Trophoblast cell (in vitro differentiated cells and primary cell): ENCODE results near the gene MVB12A.

Experiments used
- DNase-seq, 2 donors: peaks; one replicate each; pipeline ENCODE4 v3.0.0-alpha.2; 2016
- H2AFZ ChIP-seq: 2 replicates; pipeline ENCODE4 v1.6.1; 2013; ENCODE audit warnings: low read length, moderate library complexity, mild to moderate bottlenecking; ENCODE audit not compliant: insufficient read depth, poor library complexity
- H2AK5ac ChIP-seq: 2 replicates; pipeline ENCODE4 v1.6.1; 2013; ENCODE audit warnings: mild to moderate bottlenecking, low read length
- H2BK120ac ChIP-seq: 2 replicates; pipeline ENCODE4 v1.6.1; 2013; ENCODE audit warnings: low read length, mild to moderate bottlenecking, moderate library complexity; ENCODE audit not compliant: insufficient read depth, poor library complexity
- H2BK12ac ChIP-seq: 2 replicates; pipeline ENCODE4 v1.6.1; 2013; ENCODE audit warnings: mild to moderate bottlenecking, low read length, moderate library complexity
- H2BK5ac ChIP-seq: 2 replicates; pipeline ENCODE4 v1.6.1; 2013; ENCODE audit warnings: low read length, low read depth, moderate library complexity, mild to moderate bottlenecking; ENCODE audit not compliant: poor library complexity
- H3K14ac ChIP-seq: 2 replicates; pipeline ENCODE4 v1.6.1; 2013; ENCODE audit warnings: mild to moderate bottlenecking, low read length
- H3K18ac ChIP-seq: 2 replicates; pipeline ENCODE4 v1.6.1; 2013; ENCODE audit warnings: mild to moderate bottlenecking, low read length
- H3K23ac ChIP-seq: 2 replicates; pipeline ENCODE4 v1.6.1; 2013; ENCODE audit warnings: low read length
- H3K27ac ChIP-seq: 2 replicates; pipeline ENCODE4 v1.5.1; 2013; ENCODE audit warnings: low read depth, mild to moderate bottlenecking, inconsistent platforms, low read length, moderate library complexity
- H3K27me3 ChIP-seq: 2 replicates; pipeline ENCODE4 v1.6.1; 2013; ENCODE audit warnings: inconsistent platforms, mild to moderate bottlenecking, low read length, moderate library complexity; ENCODE audit not compliant: insufficient read depth
- H3K36me3 ChIP-seq, 2 experiments: 1 replicate in 1 of 2; 2 replicates in 1 of 2; pipeline ENCODE4 v1.6.1; 2013; ENCODE audit warnings: low read length in 2 of 2, mild to moderate bottlenecking in 2 of 2, moderate library complexity in 1 of 2; ENCODE audit not compliant: insufficient read depth in 2 of 2, control insufficient read depth in 1 of 2
- H3K4ac ChIP-seq: 2 replicates; pipeline ENCODE4 v1.6.1; 2013; ENCODE audit warnings: low read depth, mild to moderate bottlenecking, low read length, moderate library complexity
- H3K4me1 ChIP-seq, 2 experiments: 1 replicate in 1 of 2; 2 replicates in 1 of 2; pipeline ENCODE4 v1.6.1; 2013; ENCODE audit warnings: low read length in 2 of 2, mild to moderate bottlenecking in 2 of 2, moderate library complexity in 1 of 2; ENCODE audit not compliant: insufficient read depth in 2 of 2, control insufficient read depth in 1 of 2
- H3K4me2 ChIP-seq: 2 replicates; pipeline ENCODE4 v1.6.1; 2013; ENCODE audit warnings: inconsistent platforms, mild to moderate bottlenecking, low read length, moderate library complexity
- H3K4me3 ChIP-seq: 2 replicates; pipeline ENCODE4 v1.5.1; 2013; ENCODE audit warnings: mild to moderate bottlenecking, low read depth, low read length, inconsistent platforms
- H3K79me1 ChIP-seq: one replicate; pipeline ENCODE4 v1.6.1; 2013; ENCODE audit warnings: low read length
- H3K79me2 ChIP-seq: 2 replicates; pipeline ENCODE4 v1.6.1; 2013; ENCODE audit warnings: low read length, mild to moderate bottlenecking; ENCODE audit not compliant: control insufficient read depth, insufficient read depth, poor library complexity
- H3K9ac ChIP-seq: 2 replicates; pipeline ENCODE4 v1.6.1; 2013; ENCODE audit warnings: mild to moderate bottlenecking, low read length
- H3K9me3 ChIP-seq: 2 replicates; pipeline ENCODE4 v1.6.1; 2013; ENCODE audit warnings: low read depth, mild to moderate bottlenecking, control low read depth, inconsistent platforms, low read length; ENCODE audit not compliant: insufficient read depth
- H4K12ac ChIP-seq: 2 replicates; pipeline ENCODE4 v1.6.1; 2013; ENCODE audit warnings: low read depth, mild to moderate bottlenecking, low read length, moderate library complexity
- H4K8ac ChIP-seq: 2 replicates; pipeline ENCODE4 v1.6.1; 2013; ENCODE audit warnings: low read depth, mild to moderate bottlenecking, low read length, moderate library complexity
- H4K91ac ChIP-seq: one replicate; pipeline ENCODE4 v1.6.1; 2013; ENCODE audit warnings: low read depth, mild to moderate bottlenecking, low read length, moderate library complexity
- WGBS: extraction: QIAGEN DNeasy Blood & Tissue Kit; methylation state at CpG from one replicate; pipeline ENCODE4 v1.1.7; 2013; ENCODE audit warnings: missing lambda C conversion rate; ENCODE audit not compliant: insufficient read length, insufficient coverage; ENCODE audit errors: extremely low coverage; 5-methylcytosine and 5-hydroxymethylcytosine counted together

The MVB12A gene

GRCh38 chr19:17421942-17422341 is 2.1 kb downstream of the MVB12A start:
- no peak overlapping the region for H2AFZ ChIP-seq
- no peak overlapping the region for H3K4me2 ChIP-seq
- peaks cover 10 to 16% of the 10 kb centered on the region in 2 experiments for H3K4me1 ChIP-seq
- no CpG with 5 or more reads among the region's 4 CpGs for WGBS
- no peaks in the 10 kb centered on the region for H3K27me3 ChIP-seq
- H3K79me2 ChIP-seq: peaks cover 6% of the 10 kb centered on the region
- H3K4ac ChIP-seq: no peak overlapping the region
- no peak overlapping the region for H3K4me3 ChIP-seq
- no peak overlapping the region for H2AK5ac ChIP-seq
- H3K79me1 ChIP-seq: peaks cover 10% of the 10 kb centered on the region
- H2BK120ac ChIP-seq: no peak overlapping the region
- no peak for DNase-seq
- H3K14ac ChIP-seq: no peak overlapping the region
- H3K23ac ChIP-seq: no peak overlapping the region
- H3K9ac ChIP-seq: no peak overlapping the region
- no peak overlapping the region for H4K8ac ChIP-seq
- H3K27ac ChIP-seq: no peak overlapping the region
- no peak overlapping the region for H4K91ac ChIP-seq
- peaks cover 5 to 6% of the 10 kb centered on the region in 2 experiments for H3K36me3 ChIP-seq
- H2BK12ac ChIP-seq: no peak overlapping the region
- H2BK5ac ChIP-seq: no peak overlapping the region
- no peak overlapping the region for H3K18ac ChIP-seq
- H4K12ac ChIP-seq: no peak overlapping the region
- no peaks in the 10 kb centered on the region for H3K9me3 ChIP-seq

GRCh38 chr19:17423429-17424208 is 3.8 kb downstream of the MVB12A start:
- Histone ChIP-seq H3K36me3 (peaks cover 5 to 6% of the 10 kb centered on the region in 2 experiments), H3K27ac (no peak overlapping the region), H3K4me2 (no peak overlapping the region), H3K14ac (no peak overlapping the region), H2BK12ac (no peak overlapping the region), H4K91ac (no peak overlapping the region), H3K79me1 (peaks cover 10% of the 10 kb centered on the region), H2AK5ac (no peak overlapping the region), H3K4ac (no peak overlapping the region), H2BK5ac (no peak overlapping the region), H3K9me3 (no peaks in the 10 kb centered on the region), H3K23ac (no peak overlapping the region), H2AFZ (no peak overlapping the region), H3K4me1 (peaks cover 10 to 16% of the 10 kb centered on the region in 2 experiments), H4K8ac (no peak overlapping the region), H3K27me3 (no peaks in the 10 kb centered on the region), H3K4me3 (no peak overlapping the region), H3K9ac (no peak overlapping the region), H4K12ac (no peak overlapping the region), H3K79me2 (peaks cover 6% of the 10 kb centered on the region), H3K18ac (no peak overlapping the region), H2BK120ac (no peak overlapping the region)
- DNase-seq: no peak
- no CpG with 5 or more reads among the region's 20 CpGs for WGBS

GRCh38 chr19:17424743-17425365 is 5.0 kb downstream of the MVB12A start:
- Histone ChIP-seq H3K4ac (no peak overlapping the region), H3K79me2 (peaks cover 6% of the 10 kb centered on the region), H3K4me1 (peaks cover 6 to 14% of the 10 kb centered on the region in 2 experiments), H3K9ac (no peak overlapping the region), H3K4me3 (no peak overlapping the region), H3K14ac (no peak overlapping the region), H2AFZ (no peak overlapping the region), H3K4me2 (peak overlapping the region; percentile 52), H3K27ac (no peak overlapping the region), H3K18ac (no peak overlapping the region), H4K91ac (no peak overlapping the region), H3K9me3 (no peaks in the 10 kb centered on the region), H2BK12ac (no peak overlapping the region), H2BK5ac (no peak overlapping the region), H3K27me3 (no peaks in the 10 kb centered on the region), H2AK5ac (no peak overlapping the region), H3K23ac (no peak overlapping the region), H2BK120ac (no peak overlapping the region), H4K8ac (no peak overlapping the region), H3K36me3 (peaks cover 5 to 6% of the 10 kb centered on the region in 2 experiments), H4K12ac (no peak overlapping the region), H3K79me1 (peaks cover 8% of the 10 kb centered on the region)
- DNase-seq: peak; percentile 27 to 57
- WGBS: no CpG with 5 or more reads among the region's 27 CpGs

- H3K18ac ChIP-seq: no peak overlapping the region
- H2AFZ ChIP-seq: no peak overlapping the region
- no peak overlapping the region for H3K27ac ChIP-seq
- no peaks in the 10 kb centered on the region for H3K79me1 ChIP-seq
- H3K36me3 ChIP-seq: no peaks in the 10 kb centered on the region
- no peak overlapping the region for H4K91ac ChIP-seq
- no peak overlapping the region for H2BK120ac ChIP-seq
- H2AK5ac ChIP-seq: no peak overlapping the region
- DNase-seq: no peak
- no CpG with 5 or more reads among the region's 17 CpGs for WGBS
- H3K27me3 ChIP-seq: no peaks in the 10 kb centered on the region
- H4K8ac ChIP-seq: no peak overlapping the region
- no peaks in the 10 kb centered on the region for H3K9me3 ChIP-seq
- H3K4me3 ChIP-seq: no peak overlapping the region
- peaks cover 0 to 5% of the 10 kb centered on the region in 2 experiments for H3K4me1 ChIP-seq
- H2BK12ac ChIP-seq: no peak overlapping the region
- no peak overlapping the region for H3K14ac ChIP-seq
- no peak overlapping the region for H4K12ac ChIP-seq
- H3K79me2 ChIP-seq: no peaks in the 10 kb centered on the region
- H3K4me2 ChIP-seq: no peak overlapping the region
- H3K23ac ChIP-seq: no peak overlapping the region
- H3K4ac ChIP-seq: no peak overlapping the region
- peak overlapping the region; percentile 49 for H3K9ac ChIP-seq
- H2BK5ac ChIP-seq: no peak overlapping the region
Observed at GRCh38 chr19:17429641-17430113, 9.8 kb downstream of the MVB12A start.
